Activated CD4-positive, alpha-beta T cell treated with anti-CD3 and anti-CD28 coated beads, Interleukin-2, amount 50 U/mL, for 24 hours (primary cell): ENCODE measurements around the gene ZNF408.

Experiments
- DNase-seq, 2 donors: peaks; one replicate each; pipeline ENCODE4 v3.0.0-alpha.2; 2020; ENCODE audit warnings: low read depth in 1 of 2, low spot score in 1 of 2

ZNF408 gene

GRCh38 chr11:46675949-46676348 lies 24.9 kb upstream of the ZNF408 start:
- DNase-seq, result no peak

- DNase-seq, result no peak
Observed at GRCh38 chr11:46676436-46677158, 24.2 kb upstream of the ZNF408 start.

GRCh38 chr11:46677169-46677568 lies 23.7 kb upstream of the ZNF408 start:
- no peak for DNase-seq

GRCh38 chr11:46677991-46678740 lies 22.7 kb upstream of the ZNF408 start:
- DNase-seq, result no peak

GRCh38 chr11:46678741-46679130 lies 22.1 kb upstream of the ZNF408 start:
- DNase-seq, result no peak

- DNase-seq, result no peak
Observed at GRCh38 chr11:46679241-46680163, 21.3 kb upstream of the ZNF408 start.

- no peak for DNase-seq
Observed at GRCh38 chr11:46680164-46680760, 20.6 kb upstream of the ZNF408 start.

GRCh38 chr11:46680815-46681214 lies 20.0 kb upstream of the ZNF408 start:
- no peak for DNase-seq

- no peak for DNase-seq
Observed at GRCh38 chr11:46681814-46682213, 19.0 kb upstream of the ZNF408 start.

GRCh38 chr11:46682773-46683752 lies 17.8 kb upstream of the ZNF408 start:
- DNase-seq, result no peak

- DNase-seq, result no peak
Observed at GRCh38 chr11:46684367-46684766, 16.5 kb upstream of the ZNF408 start.

GRCh38 chr11:46686886-46687795 lies 13.7 kb upstream of the ZNF408 start:
- no peak for DNase-seq

- DNase-seq, result no peak
Observed at GRCh38 chr11:46690702-46691101, 10.1 kb upstream of the ZNF408 start.

- no peak for DNase-seq
Observed at GRCh38 chr11:46692450-46692849, 8.4 kb upstream of the ZNF408 start.

- DNase-seq, result no peak
Observed at GRCh38 chr11:46693597-46694012, 7.2 kb upstream of the ZNF408 start.

GRCh38 chr11:46694072-46694471 lies 6.8 kb upstream of the ZNF408 start:
- no peak for DNase-seq

- no peak for DNase-seq
Observed at GRCh38 chr11:46694607-46695006, 6.2 kb upstream of the ZNF408 start.

GRCh38 chr11:46695345-46696211 lies 5.3 kb upstream of the ZNF408 start:
- DNase-seq, result no peak
